H1 (cell line): ENCODE results near the gene SEMA7A. TPM values are rescaled to one million over a fixed set of nuclear protein-coding genes. Genes with fewer than 3 reads are reported as not detected.

Experiments
- CTCF ChIA-PET: fragments of 300-600 bp; sonication (Branson Sonifier 250); formaldehyde crosslinking; loops from one replicate; lab custom pipeline; 2021; ENCODE audit not compliant: partially characterized antibody; lab: Charles Lee
- POLR2A ChIA-PET: fragments of 300-600 bp; sonication (Branson Sonifier 250); formaldehyde crosslinking; loops from one replicate; lab custom pipeline; 2021; ENCODE audit warnings: inconsistent platforms; ENCODE audit not compliant: partially characterized antibody; lab: Charles Lee
- DNase-seq, 2 experiments: peaks; one replicate each; pipeline versions ENCODE4 v3.0.0 to v3.0.0-alpha.2; 2010 to 2022; ENCODE audit warnings: low spot score in 2 of 2, low read depth in 1 of 2, mixed read lengths in 1 of 2
- FAIRE-seq: peaks from 2 replicates; lab custom pipeline; 2011; peaks lifted over from hg19 to GRCh38; lab: Jason Lieb, UNC
- H2AFZ ChIP-seq: 2 replicates; pipeline ENCODE4 v1.8.1; 2012; ENCODE audit warnings: low read length, inconsistent platforms
- H2AK5ac ChIP-seq: 2 replicates; pipeline ENCODE4 v1.6.1; 2013; ENCODE audit warnings: low read depth, low read length
- H2BK120ac ChIP-seq: replicated peaks from 2 replicates; pipeline ENCODE3; 2013; ENCODE audit warnings: low read depth, low read length, inconsistent platforms
- H2BK12ac ChIP-seq: 2 replicates; pipeline ENCODE4 v1.6.1; 2013; ENCODE audit warnings: low read depth, low read length
- H2BK15ac ChIP-seq: 2 replicates; pipeline ENCODE4 v1.6.1; 2013; ENCODE audit warnings: low read length
- H2BK20ac ChIP-seq: 2 replicates; pipeline ENCODE4 v1.6.1; 2013; ENCODE audit warnings: low read length
- H2BK5ac ChIP-seq: 2 replicates; pipeline ENCODE4 v1.6.1; 2013; ENCODE audit warnings: low read depth, low read length
- H3K14ac ChIP-seq: 2 replicates; pipeline ENCODE4 v1.6.1; 2013; ENCODE audit warnings: inconsistent platforms; ENCODE audit not compliant: insufficient read length
- H3K18ac ChIP-seq: 2 replicates; pipeline ENCODE4 v1.6.1; 2013; ENCODE audit warnings: low read length; ENCODE audit errors: extremely low read depth
- H3K23ac ChIP-seq: 2 replicates; pipeline ENCODE4 v1.6.1; 2013; ENCODE audit warnings: inconsistent platforms; ENCODE audit not compliant: insufficient read length
- H3K23me2 ChIP-seq: 2 replicates; pipeline ENCODE4 v1.6.1; 2013; ENCODE audit warnings: low read depth, low read length
- H3K27ac ChIP-seq: 2 replicates; pipeline ENCODE4 v1.6.1; 2011; ENCODE audit warnings: low read depth, low read length, inconsistent platforms
- H3K27me3 ChIP-seq, 4 experiments: replicated peaks in 1 of 4; 1 replicate in 1 of 4; 2 replicates in 3 of 4; pipeline versions ENCODE4 v1.6.1 to v1.8.1; 2011 to 2013; ENCODE audit warnings: low read length in 3 of 4, mild to moderate bottlenecking in 3 of 4, inconsistent platforms in 2 of 4, mixed read lengths in 2 of 4, moderate library complexity in 1 of 4; ENCODE audit not compliant: control insufficient read depth in 3 of 4, insufficient read depth in 3 of 4; ENCODE audit errors: extremely low read depth in 1 of 4
- H3K36me3 ChIP-seq, 4 experiments: 2 replicates each; pipeline versions ENCODE4 v1.6.1 to v1.8.1; 2011 to 2013; ENCODE audit warnings: mild to moderate bottlenecking in 4 of 4, low read length in 3 of 4, moderate library complexity in 2 of 4, control low read depth in 1 of 4, inconsistent platforms in 1 of 4; ENCODE audit not compliant: insufficient read depth in 4 of 4, control insufficient read depth in 2 of 4
- H3K4ac ChIP-seq: replicated peaks from 2 replicates; pipeline ENCODE3; 2013; ENCODE audit warnings: low read length, low read depth, mixed read lengths, inconsistent platforms; ENCODE audit not compliant: insufficient read length
- H3K4me1 ChIP-seq, 4 experiments: replicated peaks in 1 of 4; 1 replicate in 1 of 4; 2 replicates in 3 of 4; pipeline versions ENCODE4 v1.6.1 to v1.8.1; 2011 to 2013; ENCODE audit warnings: low read length in 3 of 4, inconsistent platforms in 2 of 4, mixed read lengths in 1 of 4; ENCODE audit not compliant: insufficient read depth in 4 of 4, control insufficient read depth in 3 of 4
- H3K4me2 ChIP-seq, 2 experiments: 2 replicates each; pipeline versions ENCODE4 v1.6.1 to v1.8.1; 2011 to 2013; ENCODE audit warnings: low read depth in 2 of 2, low read length in 2 of 2, control low read depth in 1 of 2, inconsistent platforms in 1 of 2, mild to moderate bottlenecking in 1 of 2; ENCODE audit not compliant: insufficient read depth in 1 of 2
- H3K4me3 ChIP-seq, 4 experiments: fragments of 200-600, 300-600 bp in 1 of 4; sonication (generic), shearing (Covaris generic), sonication (Bioruptor Twin) in 1 of 4; 2 replicates each; pipeline versions ENCODE4 v1.5.1 to v1.8.1; 2011 to 2016; ENCODE audit warnings: low read length in 4 of 4, low read depth in 3 of 4, control low read depth in 2 of 4, inconsistent platforms in 2 of 4, mild to moderate bottlenecking in 2 of 4, mixed read lengths in 1 of 4, moderate library complexity in 1 of 4; ENCODE audit not compliant: insufficient read depth in 2 of 4; ENCODE audit errors: extremely low read depth in 1 of 4
- H3K56ac ChIP-seq: replicated peaks from 2 replicates; pipeline ENCODE3; 2013; ENCODE audit warnings: low read depth, mild to moderate bottlenecking, mixed read lengths, low read length, inconsistent platforms; ENCODE audit not compliant: insufficient read length
- H3K79me1 ChIP-seq: 2 replicates; pipeline ENCODE4 v1.6.1; 2013; ENCODE audit warnings: low read depth, low read length, control low read depth
- H3K79me2 ChIP-seq, 2 experiments: 2 replicates each; pipeline versions ENCODE4 v1.6.1 to v1.8.1; 2012 to 2013; ENCODE audit warnings: low read length in 2 of 2, mild to moderate bottlenecking in 2 of 2, inconsistent platforms in 1 of 2; ENCODE audit not compliant: insufficient read depth in 2 of 2, control insufficient read depth in 1 of 2
- H3K9ac ChIP-seq, 4 experiments: replicated peaks in 1 of 4; 1 replicate in 1 of 4; 2 replicates in 3 of 4; pipeline versions ENCODE4 v1.6.1 to v1.8.1; 2011 to 2013; ENCODE audit warnings: low read depth in 3 of 4, low read length in 3 of 4, control low read depth in 2 of 4, mild to moderate bottlenecking in 2 of 4, moderate library complexity in 2 of 4, inconsistent platforms in 1 of 4; ENCODE audit errors: extremely low read depth in 1 of 4
- H3K9me3 ChIP-seq, 2 experiments: 2 replicates each; pipeline versions ENCODE4 v1.6.1 to v1.8.1; 2012 to 2013; ENCODE audit warnings: mild to moderate bottlenecking in 2 of 2, moderate library complexity in 2 of 2, control low read depth in 1 of 2, inconsistent platforms in 1 of 2, low read depth in 1 of 2, low read length in 1 of 2, mixed read lengths in 1 of 2; ENCODE audit not compliant: insufficient read depth in 2 of 2
- H4K20me1 ChIP-seq, 2 experiments: replicated peaks in 1 of 2; 2 replicates each; pipeline versions ENCODE3 to v1.8.1; 2011 to 2013; ENCODE audit warnings: inconsistent platforms in 2 of 2, low read length in 2 of 2, mild to moderate bottlenecking in 1 of 2; ENCODE audit not compliant: insufficient read depth in 2 of 2, control insufficient read depth in 1 of 2
- H4K5ac ChIP-seq: 2 replicates; pipeline ENCODE4 v1.6.1; 2013; ENCODE audit warnings: low read length, low read depth, mixed read lengths, inconsistent platforms; ENCODE audit not compliant: insufficient read length
- H4K8ac ChIP-seq: 2 replicates; pipeline ENCODE4 v1.8.0; 2013; ENCODE audit warnings: mild to moderate bottlenecking, moderate library complexity, low read length, inconsistent platforms; ENCODE audit not compliant: insufficient read depth; ENCODE audit errors: extremely low read depth
- H4K91ac ChIP-seq: replicated peaks from 2 replicates; pipeline ENCODE3; 2013; ENCODE audit warnings: low read length, mixed read lengths, inconsistent platforms; ENCODE audit not compliant: insufficient read length
- BACH1 ChIP-seq: IDR thresholded peaks from 2 replicates; pipeline ENCODE4 v1.6.1; 2012; ENCODE audit warnings: low read length, improper control_type of control experiment
- BCL11A ChIP-seq, 2 experiments: IDR thresholded peaks; one replicate each; pipeline ENCODE4 v1.6.1; 2011; ENCODE audit warnings: low read depth in 2 of 2, low read length in 2 of 2, mild to moderate bottlenecking in 2 of 2
- CEBPB ChIP-seq: IDR thresholded peaks from 2 replicates; pipeline ENCODE4 v1.6.1; 2012; ENCODE audit warnings: low read depth, low read length
- JUND ChIP-seq: IDR thresholded peaks from 2 replicates; pipeline ENCODE4 v1.6.1; 2011; ENCODE audit warnings: mild to moderate bottlenecking, improper control_type of control experiment, low read length
- MAFK ChIP-seq: IDR thresholded peaks from 2 replicates; pipeline ENCODE4 v1.6.1; 2012; ENCODE audit warnings: low read depth, mild to moderate bottlenecking, improper control_type of control experiment, low read length
- RFX5 ChIP-seq: IDR thresholded peaks from 2 replicates; pipeline ENCODE4 v1.6.1; 2011; ENCODE audit warnings: low read depth, low read length, improper control_type of control experiment, borderline replicate concordance
- SIX5 ChIP-seq: IDR thresholded peaks from 2 replicates; pipeline ENCODE4 v1.6.1; 2011; ENCODE audit warnings: mild to moderate bottlenecking, low read depth, low read length
- TCF12 ChIP-seq: IDR thresholded peaks from 2 replicates; pipeline ENCODE4 v1.6.1; 2011; ENCODE audit warnings: low read depth, mild to moderate bottlenecking, low read length
- WGBS, 2 experiments: shearing (Covaris generic) in 1 of 2; methylation state at CpG; one replicate each; pipeline versions ENCODE4 v1.1.6 to v1.1.7; 2013 to 2015; ENCODE audit warnings: low lambda C conversion rate in 2 of 2, mixed read lengths in 2 of 2, inconsistent platforms in 1 of 2, low coverage in 1 of 2, missing lambda C conversion rate in 1 of 2; ENCODE audit not compliant: insufficient replicate concordance in 2 of 2, insufficient coverage in 1 of 2, insufficient read length in 1 of 2; ENCODE audit errors: extremely low coverage in 1 of 2, missing lambda C conversion rate in 1 of 2; 5-methylcytosine and 5-hydroxymethylcytosine counted together
- polyA plus RNA-seq, 7 experiments: library from polyadenylated mRNA; depleted of rRNA in 3 of 7; stranded (reverse) in 5 of 7; unstranded in 2 of 7; fragments of >200 nt in 5 of 7; fragments of 200-250 nt in 2 of 7; gene quantifications; 1 replicate in 5 of 7; 2 replicates in 1 of 7; 4 replicates in 1 of 7; pipeline versions ENCODE4 v1.2.1 to v1.2.3, GENCODE V29; 2011 to 2013; ENCODE audit warnings: missing spikeins in 2 of 7, mixed read lengths in 2 of 7
- total RNA-seq: library from RNA; stranded (reverse); fragmentation: NEBNext Ultra II Directional; extraction: Animal tissue kit (Norgen Biotek cat#: 25700); gene quantifications from 2 replicates; pipeline ENCODE4 v1.2.1, GENCODE V29; 2021

Gene SEMA7A
- total and polyA plus RNA-seq, 2 of the 8 experiments (the other 6 are each of a cell fraction or from before 2014, with no cell fraction given): 10.7 to 15.0 TPM

DNA sequence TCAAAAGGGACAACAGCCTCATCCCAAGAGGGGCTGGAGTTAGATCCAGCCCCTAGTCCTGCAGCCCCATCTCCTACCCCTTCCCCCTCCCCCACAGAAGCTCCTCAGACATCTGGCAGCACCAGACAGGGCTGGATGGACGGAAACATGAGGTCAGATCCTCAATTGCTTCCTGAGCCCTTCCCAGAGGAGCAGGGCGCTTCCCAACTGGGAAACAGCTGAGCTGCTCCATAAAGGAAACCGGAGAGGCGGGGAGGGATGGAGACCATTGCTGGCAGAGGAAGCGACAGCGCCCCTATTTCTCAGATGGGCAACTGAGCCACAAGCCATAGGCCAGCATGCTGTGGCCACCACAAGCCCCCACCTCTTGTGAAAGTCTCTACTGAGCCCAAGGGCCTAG, 48.0 kb downstream of the SEMA7A start:
- Histone ChIP-seq H3K9ac (no peak overlapping the region), H2BK12ac (peak overlapping the region; percentile 60; the same call in 1 of the 2 replicates), H2BK120ac (no peak overlapping the region), H3K4ac (no peak overlapping the region), H2AFZ (no peak overlapping the region), H3K56ac (no peak overlapping the region), H3K4me3 (no peak overlapping the region), H2BK15ac (0 out of 2 replicates have a peak overlapping the region, but pooled peaks have one; percentile 31), H4K91ac (peak overlapping the region; percentile 39), H2BK5ac (0 out of 2 replicates have a peak overlapping the region, but pooled peaks have one; percentile 35), H3K14ac (no peak overlapping the region), H3K27ac (no peak overlapping the region; the same call in 1 of the 2 replicates), H3K36me3 (no peaks in the 10 kb centered on the region), H3K23ac (no peak overlapping the region), H2AK5ac (no peak overlapping the region), H3K4me2 (no peak overlapping the region), H4K20me1 (no peaks in the 10 kb centered on the region), H4K8ac (no peak overlapping the region; the same call in 1 of the 2 replicates), H3K23me2 (no peaks in the 10 kb centered on the region), H3K27me3 (no peaks in the 10 kb centered on the region), H3K4me1 (peaks cover 0 to 18% (median 8%) of the 10 kb centered on the region in 4 experiments; a peak in 5 of 7 replicates), H3K9me3 (no peaks in the 10 kb centered on the region), H3K79me1 (no peaks in the 10 kb centered on the region), H4K5ac (no peak overlapping the region), H3K79me2 (no peaks in the 10 kb centered on the region), H2BK20ac (no peak overlapping the region), H3K18ac (no peak overlapping the region)
- no peak for DNase-seq
- no peak for FAIRE-seq
- POLR2A ChIA-PET: interaction anchor here (0.6 to 2.1 kb wide), 6 partner anchors 11 to 76 kb away, joined by 3 to 5 read pairs (median 4); partner anchors contain the start of gene UBL7
- WGBS, 2 experiments: 85% methylated on average over 6 of the region's 6 CpGs; no CpG with 5 or more reads in 1 of the 2 experiments
- TF ChIP-seq TCF12 (no peak), MAFK (no peak), BCL11A (IDR thresholded peaks at IDR 0.05; ENCODE audit: low read depth in 2 of 2, low read length in 2 of 2) (no peak), SIX5 (no peak), BACH1 (no peak), CEBPB (no peak), RFX5 (no peak), JUND (no peak)
- CTCF ChIA-PET: interaction anchor here (0.8 to 36.8 kb wide), 15 partner anchors 9 to 414 kb away, joined by 3 to 1311 read pairs (median 11); partner anchors contain the start of gene SEMA7A
